HG03108 (cell line): ENCODE data around the gene CALHM3.
"Not testable (repeated sequence)": the region's sequence is repeated elsewhere in the genome, so short reads cannot be mapped to it uniquely, and the experiment has no call there.

ENCODE experiments used
- ATAC-seq: cut with Tn5 transposase; IDR thresholded peaks from one replicate; pipeline ENCODE4 v1.9.1; 2021; ENCODE audit warnings: moderate library complexity; ENCODE audit not compliant: unreplicated experiment

The CALHM3 gene

GRCh38 chr10:103502849-103503660 lies 24.0 kb upstream of the CALHM3 start:
- ATAC-seq = no peak

- no peak for ATAC-seq
Observed at GRCh38 chr10:103501186-103501585, 22.1 kb upstream of the CALHM3 start.

DNA sequence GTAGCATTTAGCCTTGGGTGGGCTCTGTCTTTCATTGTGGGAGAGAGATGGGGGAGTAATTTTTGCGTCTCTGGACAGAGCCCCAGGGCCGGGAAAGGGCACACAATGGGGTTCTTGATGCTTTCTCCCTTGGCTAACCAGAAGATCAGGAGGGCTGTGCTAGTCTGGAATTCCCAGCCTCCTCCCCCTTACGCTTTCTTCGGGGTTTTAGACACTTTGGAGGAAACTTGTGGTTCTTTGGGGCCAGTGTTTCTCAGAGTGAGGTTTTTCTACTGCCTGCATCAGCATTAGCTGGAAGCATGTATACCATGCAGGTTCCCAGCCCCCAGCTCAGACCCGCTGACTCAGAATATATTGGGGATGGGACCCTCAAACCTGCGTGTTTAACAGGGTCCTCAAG lies 21.4 kb upstream of the CALHM3 start:
- no peak for ATAC-seq

DNA sequence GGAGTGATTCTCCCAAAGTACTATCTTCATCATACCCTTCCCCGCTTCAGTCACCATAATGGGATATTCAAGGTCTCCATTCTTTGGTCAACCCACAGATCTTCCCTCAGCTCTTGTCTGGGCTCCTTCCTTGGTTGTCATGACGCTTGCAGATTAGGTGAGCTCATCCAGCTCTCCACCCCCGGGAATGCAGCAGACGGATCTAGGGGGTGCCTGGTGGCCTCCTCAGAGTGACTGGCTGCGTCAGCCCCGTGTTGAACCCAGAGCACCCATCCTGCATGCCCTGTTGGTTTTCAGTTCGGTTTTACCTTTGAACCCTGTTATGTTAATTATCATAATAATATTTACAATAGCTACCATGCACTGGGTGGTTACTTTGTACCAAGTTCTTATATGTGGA lies 20.8 kb upstream of the CALHM3 start:
- ATAC-seq = no peak

GRCh38 chr10:103498936-103499638 lies 20.0 kb upstream of the CALHM3 start:
- no peak for ATAC-seq

- no peak for ATAC-seq
Observed at GRCh38 chr10:103497161-103497915, 18.3 kb upstream of the CALHM3 start.

DNA sequence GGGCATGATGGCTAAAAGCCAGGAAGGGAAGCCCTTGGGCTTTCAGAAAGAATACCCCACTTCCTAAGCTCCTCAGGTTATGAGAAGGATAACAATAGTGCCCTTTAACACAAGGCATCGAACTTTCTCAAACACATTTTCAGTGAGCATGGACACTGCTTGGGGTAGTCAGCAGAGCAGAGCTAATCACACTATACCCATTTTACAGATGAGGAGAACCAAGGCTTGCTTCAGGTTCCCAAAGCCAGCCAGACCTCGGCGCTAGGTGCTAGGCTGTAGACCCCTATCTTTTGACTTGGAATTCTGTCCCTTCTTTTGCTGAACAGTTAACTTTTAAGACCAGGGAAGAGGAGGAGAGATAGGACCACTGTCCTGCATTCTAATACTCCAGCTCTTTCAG lies 16.3 kb upstream of the CALHM3 start:
- no peak for ATAC-seq

- ATAC-seq = no peak
Observed at GRCh38 chr10:103493916-103494877, 15.2 kb upstream of the CALHM3 start.

DNA sequence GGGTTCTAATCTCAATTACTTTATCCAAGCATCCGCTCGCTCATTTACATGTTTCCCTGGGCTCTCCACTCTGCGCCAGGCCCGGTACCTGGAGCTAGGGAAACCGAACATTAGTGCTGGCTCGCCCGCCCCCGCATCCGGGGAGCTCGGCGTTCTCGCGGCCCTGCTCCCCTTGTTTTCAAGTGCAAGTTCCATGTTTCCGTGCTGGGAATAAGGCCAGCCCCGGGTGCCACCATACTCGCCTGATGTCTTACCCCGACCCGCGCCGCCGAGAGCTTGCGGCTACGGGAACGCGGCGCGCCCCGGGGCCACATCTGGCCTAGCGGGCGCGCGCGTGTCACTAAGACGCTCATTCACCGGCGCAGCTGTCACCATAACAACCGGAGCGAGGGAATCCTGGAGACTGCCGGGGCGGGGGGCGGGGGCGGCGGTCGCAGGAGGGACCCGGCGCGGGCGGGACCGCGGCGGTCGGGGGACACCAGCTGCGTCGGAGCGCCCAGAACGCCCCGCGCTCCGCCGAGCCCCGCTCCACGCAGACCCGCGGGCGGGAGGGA lies 14.4 kb upstream of the CALHM3 start, which contains the start of gene NEURL1:
Gene NEURL1, plus strand, starts transcription at position 344 of the 554 bp plus-strand sequence. CDS start 683 bp downstream, outside the sequence.
- no peak for ATAC-seq

- ATAC-seq = no peak
Observed at GRCh38 chr10:103492655-103493261, 13.7 kb upstream of the CALHM3 start.

DNA sequence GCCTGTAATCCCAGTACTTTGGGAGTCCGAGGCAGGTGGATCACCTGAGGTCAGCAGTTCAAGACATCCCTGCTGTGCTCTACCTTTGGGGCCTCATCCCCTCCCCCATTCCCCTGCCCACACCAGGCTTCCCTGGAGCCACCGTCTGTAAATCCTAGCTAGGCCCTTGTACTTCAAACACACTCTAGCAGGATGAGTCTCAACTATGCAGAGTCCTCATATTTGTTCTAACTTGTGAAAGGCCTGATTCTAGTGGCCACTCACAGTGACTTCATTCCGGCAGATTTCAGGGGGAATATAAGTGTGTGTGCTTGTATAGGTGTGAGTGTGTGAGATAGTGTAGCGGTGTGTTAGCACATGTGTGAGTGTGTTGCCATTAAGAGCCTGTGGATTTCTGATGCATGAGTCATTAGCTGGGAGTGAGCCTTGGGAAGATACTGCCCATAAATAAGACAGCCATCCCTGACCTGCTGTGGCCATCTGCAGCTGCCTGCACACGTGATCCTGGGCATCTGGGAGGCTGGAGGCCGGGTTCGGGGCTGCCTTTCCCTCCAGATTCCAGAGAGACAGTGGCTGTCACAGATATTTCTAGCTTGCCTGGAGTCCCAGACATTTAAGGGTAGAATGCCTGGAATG lies 12.8 kb upstream of the CALHM3 start:
- ATAC-seq = no peak

- ATAC-seq = no peak
Observed at GRCh38 chr10:103490986-103491314, 11.9 kb upstream of the CALHM3 start.

GRCh38 chr10:103487410-103487708 lies 8.3 kb upstream of the CALHM3 start:
- no peak for ATAC-seq

DNA sequence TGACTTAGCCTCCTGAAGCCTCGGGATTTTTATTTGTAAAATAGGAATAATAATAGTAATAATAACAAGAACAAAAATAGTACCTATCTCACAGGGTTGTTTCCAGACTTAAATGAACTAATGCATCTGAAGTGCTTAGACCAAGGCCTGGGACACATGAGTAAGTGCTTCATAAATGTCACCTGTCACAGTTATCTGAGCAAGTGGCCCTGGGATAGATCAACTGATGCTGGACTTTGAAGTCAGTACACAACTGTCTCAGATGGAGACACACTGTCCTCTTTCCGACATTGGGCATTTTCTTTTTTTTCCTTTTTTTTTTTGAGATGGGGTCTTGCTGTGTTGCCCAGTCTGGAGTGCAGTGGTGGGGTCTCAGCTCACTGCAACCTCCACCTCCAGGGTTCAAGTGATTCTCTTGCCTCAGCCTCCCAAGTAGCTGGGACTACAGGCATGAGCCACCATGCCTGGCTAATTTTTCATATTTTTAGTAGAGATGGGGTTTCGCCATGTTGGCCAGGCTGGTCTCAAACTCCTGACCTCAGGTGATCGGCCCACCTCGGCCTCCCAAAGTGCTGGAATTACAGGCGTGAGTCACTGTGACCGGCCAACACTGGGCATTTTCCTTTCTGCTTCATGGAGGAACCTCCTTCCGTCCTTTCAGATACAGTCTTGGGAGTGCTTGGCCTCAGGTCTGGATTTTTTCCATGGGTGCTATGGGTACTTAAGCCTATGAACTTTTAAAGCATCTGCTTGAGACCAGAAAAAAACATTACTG lies 7.8 kb upstream of the CALHM3 start:
- not testable (repeated sequence) for ATAC-seq

DNA sequence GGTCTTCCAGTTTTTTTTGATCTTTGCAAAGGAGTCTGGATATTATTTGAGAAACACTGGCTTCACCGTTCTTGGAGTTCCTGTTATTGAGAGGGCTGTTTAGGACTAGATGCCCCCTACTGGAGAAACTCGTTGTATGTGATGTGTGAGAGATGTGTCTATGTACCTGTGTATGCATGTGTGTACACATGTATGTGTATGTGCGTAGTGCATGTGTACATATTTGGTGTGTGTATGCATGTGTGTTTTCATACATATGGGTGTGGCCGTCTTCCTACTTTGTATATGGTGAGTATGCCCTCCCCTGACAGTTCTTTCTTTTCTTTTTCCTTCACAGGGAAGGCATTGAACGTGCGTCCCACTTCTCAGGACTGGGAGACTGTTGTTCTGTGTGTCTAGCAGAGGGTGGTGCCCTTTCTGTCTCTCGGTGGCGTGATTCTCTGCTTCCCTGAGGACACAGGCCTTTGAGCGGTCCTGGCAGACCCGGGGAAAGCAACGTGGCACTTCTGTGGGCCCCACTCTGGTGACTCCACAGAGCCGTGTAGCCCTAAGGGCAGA lies 3.0 kb upstream of the CALHM3 start:
- ATAC-seq = peak; percentile 72

DNA sequence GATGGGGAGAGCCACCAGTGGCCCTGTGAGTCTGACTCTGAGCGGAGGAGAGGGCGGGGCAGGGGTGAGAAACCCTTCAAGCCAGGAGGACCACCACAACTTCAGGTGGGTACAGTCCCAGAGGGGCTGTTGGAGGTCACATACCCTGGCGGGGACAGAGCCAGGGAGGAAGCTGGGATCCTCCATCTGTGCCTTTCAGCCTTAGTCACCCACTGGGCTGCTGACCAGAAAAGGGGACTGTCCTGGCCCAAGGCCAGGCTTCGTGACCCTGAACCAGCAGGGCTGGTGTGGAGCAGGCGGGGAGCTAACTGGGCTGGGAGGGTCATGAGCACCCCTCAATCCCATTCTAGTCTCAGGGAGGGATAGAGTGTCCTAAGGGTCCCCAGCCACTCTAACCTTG lies 1.5 kb upstream of the CALHM3 start:
- ATAC-seq = no peak

DNA sequence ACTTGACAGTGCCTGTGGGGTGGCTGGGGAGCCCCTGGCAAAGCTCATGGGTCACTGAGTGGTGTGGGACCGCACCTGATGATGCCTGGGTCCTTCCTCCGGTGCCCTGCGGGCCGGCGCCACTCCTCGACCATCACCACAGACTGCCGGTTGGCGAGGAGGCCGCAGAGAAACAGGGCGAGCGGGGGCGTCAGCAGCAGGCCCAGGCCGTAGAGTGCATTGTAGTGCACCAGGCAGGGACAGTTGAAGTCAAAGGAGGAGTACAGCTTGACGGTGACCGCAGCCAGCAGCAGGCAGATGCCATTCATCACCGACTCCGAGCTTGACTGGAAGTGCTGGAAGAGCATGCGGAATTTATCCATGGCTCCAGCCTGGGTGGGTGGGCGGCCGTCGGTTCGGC lies 369 bp downstream of the CALHM3 start:
- ATAC-seq = no peak

DNA sequence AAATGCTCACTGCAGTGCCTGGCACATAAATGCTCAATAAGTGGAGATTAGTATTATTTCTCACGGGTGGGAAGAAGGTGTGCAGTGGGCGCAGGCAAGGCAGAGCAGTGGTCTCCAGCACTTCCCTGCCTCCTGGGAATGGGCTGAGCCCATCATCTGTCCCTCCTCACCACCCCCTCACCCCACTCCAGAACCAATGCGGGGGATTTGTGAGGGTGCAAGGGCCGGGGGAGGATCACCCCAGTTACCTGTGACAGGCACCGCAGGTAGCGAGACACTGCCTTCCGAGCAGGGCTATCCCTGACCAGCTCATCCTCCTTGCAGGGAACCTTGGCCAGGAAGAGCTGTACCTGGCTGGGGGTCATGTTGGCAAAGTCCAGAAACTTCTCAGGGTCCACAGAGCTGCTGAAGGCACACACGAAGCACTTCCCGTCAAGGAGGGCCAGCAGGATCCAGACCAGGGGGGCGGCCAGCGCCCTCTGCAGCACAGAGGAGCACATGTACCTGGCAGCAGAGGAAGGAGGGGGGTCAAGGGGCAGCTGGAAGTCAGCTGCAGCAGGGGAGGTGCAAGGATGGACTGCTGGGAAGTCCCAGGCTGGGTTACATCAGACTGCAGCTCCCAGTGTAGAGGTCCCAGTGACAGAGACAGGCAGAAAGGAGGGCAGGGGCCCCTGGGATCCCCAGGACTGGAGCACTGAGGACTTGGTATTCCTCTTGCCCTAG lies 2.8 kb downstream of the CALHM3 start:
- ATAC-seq = peak; percentile 47
